Stimulated activated CD4-positive, alpha-beta T cell treated with anti-CD3 and anti-CD28 coated beads, Interleukin-15, amount 100 ng/mL, for 24 hours (primary cell): Measurements from ENCODE around the gene PLCB1.
A peak's percentile ranks its signal among the peaks of the same experiment; 100 is the strongest.

Experiments
- DNase-seq: peaks from one replicate; pipeline ENCODE4 v3.0.0-alpha.2; 2020

PLCB1 gene

GRCh38 chr20:8129211-8129976 is 2.7 kb upstream of the PLCB1 start:
- no peak for DNase-seq

- no peak for DNase-seq
Measured at GRCh38 chr20:8130840-8131526, 1.1 kb upstream of the PLCB1 start.

GRCh38 chr20:8132484-8133309 is 631 bp downstream of the PLCB1 start:
- peak; percentile 21 for DNase-seq

DNA sequence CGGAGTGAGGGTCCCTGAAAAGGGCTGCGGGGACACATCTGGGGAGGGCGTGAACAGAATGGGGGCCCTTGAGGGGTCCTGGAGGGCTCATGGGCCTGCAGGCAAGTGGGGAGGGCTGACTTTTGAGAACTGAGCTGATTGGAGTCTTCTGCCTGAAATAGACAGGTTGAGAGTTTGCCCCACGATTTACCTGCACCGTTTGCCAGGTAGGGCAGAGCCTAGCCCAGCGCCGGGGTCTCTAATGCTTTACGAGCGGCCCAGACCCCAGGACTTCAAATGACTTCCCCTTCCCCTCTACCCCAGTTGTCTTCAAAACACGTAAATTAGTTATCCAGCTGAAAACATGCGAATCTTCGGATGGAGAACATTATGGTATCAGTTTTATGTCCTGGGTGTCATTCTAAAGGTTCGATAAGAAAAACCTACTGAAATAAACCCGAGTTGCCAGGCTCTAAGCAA is 1.3 kb downstream of the PLCB1 start:
- DNase-seq, result no peak

DNA sequence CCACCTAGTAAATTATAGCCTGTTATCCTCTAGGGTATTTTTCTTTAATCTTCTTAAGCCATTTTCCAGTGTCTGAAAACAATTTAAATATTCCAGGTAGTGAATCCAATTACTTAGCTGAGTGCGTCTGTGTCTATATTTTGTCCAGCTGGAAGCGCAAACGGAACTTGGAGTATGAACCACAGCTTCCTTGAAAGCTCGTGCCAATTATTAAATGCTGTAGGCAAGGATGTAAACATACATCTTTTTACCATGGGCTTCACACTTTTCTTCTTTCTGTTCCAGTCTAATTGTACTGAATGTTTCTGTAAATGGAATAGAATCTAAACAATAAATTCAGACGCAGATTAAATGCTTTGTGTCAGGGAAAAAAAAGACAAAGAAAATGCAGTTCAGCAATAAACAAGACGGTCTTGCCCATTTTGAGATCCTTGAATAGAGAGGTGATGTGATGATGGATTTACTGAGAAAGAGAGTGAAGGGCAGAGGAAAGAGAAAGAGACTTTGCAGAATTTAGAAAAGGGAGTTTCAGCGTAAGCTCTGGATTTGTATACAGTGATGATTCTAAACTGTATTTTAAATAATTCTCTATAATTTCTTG is 1.9 kb downstream of the PLCB1 start:
- DNase-seq, result no peak

- no peak for DNase-seq
Measured at GRCh38 chr20:8139899-8140298, 7.8 kb downstream of the PLCB1 start.

- no peak for DNase-seq
Measured at GRCh38 chr20:8143474-8143873, 11.4 kb downstream of the PLCB1 start.

- no peak for DNase-seq
Measured at GRCh38 chr20:8144282-8145245, 12.5 kb downstream of the PLCB1 start.

- no peak for DNase-seq
Measured at GRCh38 chr20:8145246-8146168, 13.4 kb downstream of the PLCB1 start.

GRCh38 chr20:8147476-8147875 is 15.4 kb downstream of the PLCB1 start:
- no peak for DNase-seq

- DNase-seq, result no peak
Measured at GRCh38 chr20:8148501-8148900, 16.4 kb downstream of the PLCB1 start.

DNA sequence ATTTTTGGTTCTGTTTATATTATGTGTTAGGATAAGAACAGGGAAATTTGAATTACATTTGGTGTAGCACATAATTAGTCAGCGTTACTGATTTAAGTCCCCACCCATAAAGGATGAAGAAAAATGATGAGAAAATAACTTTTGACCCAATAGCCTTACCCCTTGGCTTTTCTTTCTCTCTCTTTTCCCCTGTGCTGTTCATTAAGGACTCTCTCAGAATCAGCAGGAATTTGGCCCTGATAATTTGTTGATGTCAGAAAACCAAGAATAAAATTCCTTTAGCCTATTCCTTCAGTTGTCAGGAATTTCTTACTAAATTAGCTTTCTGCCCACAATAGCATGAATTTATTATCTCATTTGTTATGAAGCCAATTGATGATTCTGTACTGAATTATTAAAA is 18.5 kb downstream of the PLCB1 start:
- DNase-seq, result no peak

- no peak for DNase-seq
Measured at GRCh38 chr20:8151372-8151771, 19.3 kb downstream of the PLCB1 start.

GRCh38 chr20:8152183-8152582 is 20.1 kb downstream of the PLCB1 start:
- no peak for DNase-seq

- no peak for DNase-seq
Measured at GRCh38 chr20:8152847-8153246, 20.8 kb downstream of the PLCB1 start.

- no peak for DNase-seq
Measured at GRCh38 chr20:8153281-8153908, 21.3 kb downstream of the PLCB1 start.

DNA sequence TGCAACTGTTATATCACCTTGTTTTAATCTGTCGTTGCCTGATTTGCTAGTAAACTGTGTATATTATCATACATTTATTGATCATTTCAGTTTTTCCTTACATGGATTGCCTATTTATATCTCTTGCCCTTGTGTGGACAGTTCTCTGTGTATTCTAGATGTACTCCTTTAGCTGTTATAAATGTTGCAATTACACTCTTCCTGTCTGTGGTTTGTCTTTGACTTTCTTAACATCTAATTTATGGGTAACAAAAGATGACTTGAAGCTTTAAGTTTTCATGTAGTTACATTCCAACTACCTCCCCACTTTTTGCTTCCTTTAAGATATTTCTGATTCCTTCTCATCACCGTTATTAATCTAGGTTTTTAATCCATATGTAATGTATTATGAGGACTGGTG is 22.6 kb downstream of the PLCB1 start:
- DNase-seq, result no peak

DNA sequence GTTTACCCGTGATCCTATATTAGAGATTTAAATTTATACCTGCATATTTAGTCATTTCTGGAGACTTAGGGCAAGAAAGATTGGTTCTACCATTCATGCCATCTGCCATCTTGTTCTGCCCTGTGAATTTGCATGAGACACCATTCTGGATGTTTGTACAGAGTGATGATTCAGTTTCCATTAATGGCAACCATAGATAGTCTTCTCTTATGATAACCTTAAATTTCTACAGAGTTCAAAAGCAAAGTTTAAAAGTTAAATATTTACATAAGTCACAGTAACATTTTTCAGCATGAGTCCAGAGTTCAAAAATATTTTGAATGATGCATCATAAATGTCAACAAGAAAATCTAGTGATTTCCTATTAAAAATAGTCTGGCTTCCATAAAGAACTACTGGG is 23.2 kb downstream of the PLCB1 start:
- no peak for DNase-seq

- DNase-seq, result no peak
Measured at GRCh38 chr20:8155812-8156211, 23.7 kb downstream of the PLCB1 start.
